Naive B cell (primary cell): ENCODE results near the gene ESRP2. TPM values are rescaled to one million over a fixed set of nuclear protein-coding genes. Genes with fewer than 3 reads are reported as not detected.

Experiments
- ATAC-seq, 2 donors: fragments of 150-1000 bp; cut with Tn5 transposase; 2 replicates each; pipeline ENCODE4 v1.10.0; 2021; ENCODE audit warnings: low read depth in 2 of 2, mild to moderate bottlenecking in 2 of 2, moderate library complexity in 2 of 2
- DNase-seq: peaks from one replicate; pipeline ENCODE4 v3.0.0; 2022
- H3K27ac Mint-ChIP-seq, 6 donors: one replicate each; pipeline ENCODE4 v1.8.0; 2020 to 2022; ENCODE audit warnings: mild to moderate bottlenecking in 6 of 6, mixed read lengths in 6 of 6, moderate library complexity in 5 of 6, inconsistent platforms in 2 of 6
- H3K27me3 Mint-ChIP-seq, 3 donors: one replicate each; pipeline ENCODE4 v1.8.0; 2021 to 2022; ENCODE audit warnings: mixed read lengths in 3 of 3, mild to moderate bottlenecking in 1 of 3
- H3K36me3 Mint-ChIP-seq, 2 donors: one replicate each; pipeline ENCODE4 v1.8.0; 2020 to 2022; ENCODE audit warnings: mixed read lengths in 2 of 2, inconsistent platforms in 1 of 2, mild to moderate bottlenecking in 1 of 2
- H3K4me1 Mint-ChIP-seq, 3 donors: one replicate each; pipeline ENCODE4 v1.8.0; 2020 to 2022; ENCODE audit warnings: mixed read lengths in 3 of 3, inconsistent platforms in 1 of 3, mild to moderate bottlenecking in 1 of 3, moderate library complexity in 1 of 3
- H3K4me3 Mint-ChIP-seq, 8 donors: one replicate each; pipeline ENCODE4 v1.8.0; 2020 to 2022; ENCODE audit warnings: mild to moderate bottlenecking in 8 of 8, mixed read lengths in 8 of 8, moderate library complexity in 8 of 8, inconsistent platforms in 2 of 8
- H3K9me3 Mint-ChIP-seq, 7 donors: one replicate each; pipeline ENCODE4 v1.8.0; 2020 to 2022; ENCODE audit warnings: mixed read lengths in 7 of 7, mild to moderate bottlenecking in 5 of 7, inconsistent platforms in 2 of 7, moderate library complexity in 1 of 7
- polyA plus RNA-seq, 6 donors: library from polyadenylated mRNA; unstranded; fragments of 300-500 nt; fragmentation: Illumina TruSeq; gene quantifications; one replicate each; pipeline ENCODE4 v1.2.3, GENCODE V29; 2021; ENCODE audit warnings: low read depth in 6 of 6

ESRP2 gene
- polyA plus RNA-seq, 6 donors from 2014 or later: 0.32 to 2.8 (median 0.87) TPM; not detected in 1

DNA sequence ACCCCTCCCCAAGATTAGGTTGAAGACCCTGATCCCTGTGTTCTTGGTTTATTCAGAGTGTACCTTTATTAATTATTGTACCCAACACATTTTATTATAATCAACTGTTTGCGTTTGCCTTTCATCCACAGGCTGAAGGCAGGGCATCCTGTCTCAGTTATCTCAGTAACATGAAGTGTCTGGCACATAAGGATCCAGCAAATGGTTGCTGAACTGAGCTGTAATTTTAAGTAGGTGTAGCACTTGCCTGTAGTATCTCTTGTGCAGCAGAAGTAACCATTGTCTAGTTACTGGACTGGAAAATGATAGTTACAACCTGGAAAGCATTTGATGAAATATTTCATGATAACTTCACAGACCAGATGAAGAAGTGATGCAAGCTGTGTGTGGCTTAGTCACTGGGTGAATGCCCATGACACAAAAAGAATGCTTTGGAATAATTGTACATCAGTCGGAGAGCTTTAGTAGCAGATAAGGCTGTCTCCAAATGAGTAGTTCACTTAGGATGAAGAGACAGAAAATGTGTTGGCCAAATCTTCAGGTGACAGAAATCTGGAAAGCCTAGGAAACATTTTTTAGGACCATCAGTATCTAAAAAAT is 56.6 kb downstream of the ESRP2 start:
- Mint-ChIP-seq H3K4me1 (peaks cover 0 to 13% (median 0%) of the 10 kb centered on the region in 3 donors), H3K9me3 (no peaks in the 10 kb centered on the region), H3K27me3 (no peaks in the 10 kb centered on the region), H3K4me3 (no peak overlapping the region), H3K36me3 (peaks cover 31 to 34% of the 10 kb centered on the region in 2 donors), H3K27ac (peak overlapping the region in 4 of 6 donors; percentile 22 to 83 (median 44))
- ATAC-seq: no peak
- DNase-seq: no peak

Other genes starting within 250 kb of the ESRP2 start
- 100 to 1,000 TPM in 1 of 6 donors, 10 to 100 TPM in 5; 57.3 to 125 (median 75.1) TPM for gene DPEP2, start 236.6 kb downstream of the ESRP2 start, polyA plus RNA-seq
- gene DPEP2NB, start 220.2 kb downstream of the ESRP2 start, polyA plus RNA-seq: under 1 TPM in 1 of 6 donors, not detected in 5; 0.45 TPM
- 10 to 100 TPM; 39.8 to 71.5 (median 48.8) TPM for gene DDX28, start 212.9 kb downstream of the ESRP2 start, polyA plus RNA-seq
- 10 to 100 TPM; 36.8 to 51.8 (median 49.9) TPM for gene DUS2, start 212.8 kb downstream of the ESRP2 start, polyA plus RNA-seq
- gene NFATC3, start 150.8 kb downstream of the ESRP2 start, polyA plus RNA-seq: 100 to 1,000 TPM in 2 of 6 donors, 10 to 100 TPM in 4; 74.8 to 147 (median 96.7) TPM
- 1 to 10 TPM in 5 of 6 donors, not detected in 1; 4.3 to 9.8 (median 5.8) TPM for gene PLA2G15, start 9.2 kb upstream of the ESRP2 start, polyA plus RNA-seq
- gene SLC7A6, start 28.4 kb upstream of the ESRP2 start, polyA plus RNA-seq: 10 to 100 TPM in 5 of 6 donors, 1 to 10 TPM in 1; 6.5 to 16.4 (median 13.5) TPM
- 10 to 100 TPM; 14.0 to 26.1 (median 17.7) TPM for gene SLC7A6OS, start 74.8 kb upstream of the ESRP2 start, polyA plus RNA-seq
- gene PRMT7, start 74.9 kb upstream of the ESRP2 start, polyA plus RNA-seq: 10 to 100 TPM; 14.8 to 34.8 (median 23.1) TPM
- gene SMPD3, start 212.4 kb upstream of the ESRP2 start, polyA plus RNA-seq: 1 to 10 TPM in 1 of 6 donors, under 1 TPM in 4, not detected in 1; 0.18 to 2.2 (median 0.41) TPM